GM23248 (cell line): ENCODE data around the gene GALNS.

ENCODE experiments used
- EZH2 ChIP-seq: fragments of 200-600 bp; sonication (generic); IDR thresholded peaks from 2 replicates; pipeline ENCODE4 v1.6.1; 2018; ENCODE audit warnings: antibody characterized with exemption, mild to moderate bottlenecking; ENCODE audit not compliant: insufficient read depth, poor library complexity, severe bottlenecking
- EZH2phosphoT487 ChIP-seq: fragments of 200-600 bp; sonication (generic); IDR thresholded peaks from 2 replicates; pipeline ENCODE4 v1.6.1; 2018; ENCODE audit warnings: antibody characterized with exemption, moderate library complexity, mild to moderate bottlenecking, low read depth; ENCODE audit not compliant: insufficient read depth

DNA sequence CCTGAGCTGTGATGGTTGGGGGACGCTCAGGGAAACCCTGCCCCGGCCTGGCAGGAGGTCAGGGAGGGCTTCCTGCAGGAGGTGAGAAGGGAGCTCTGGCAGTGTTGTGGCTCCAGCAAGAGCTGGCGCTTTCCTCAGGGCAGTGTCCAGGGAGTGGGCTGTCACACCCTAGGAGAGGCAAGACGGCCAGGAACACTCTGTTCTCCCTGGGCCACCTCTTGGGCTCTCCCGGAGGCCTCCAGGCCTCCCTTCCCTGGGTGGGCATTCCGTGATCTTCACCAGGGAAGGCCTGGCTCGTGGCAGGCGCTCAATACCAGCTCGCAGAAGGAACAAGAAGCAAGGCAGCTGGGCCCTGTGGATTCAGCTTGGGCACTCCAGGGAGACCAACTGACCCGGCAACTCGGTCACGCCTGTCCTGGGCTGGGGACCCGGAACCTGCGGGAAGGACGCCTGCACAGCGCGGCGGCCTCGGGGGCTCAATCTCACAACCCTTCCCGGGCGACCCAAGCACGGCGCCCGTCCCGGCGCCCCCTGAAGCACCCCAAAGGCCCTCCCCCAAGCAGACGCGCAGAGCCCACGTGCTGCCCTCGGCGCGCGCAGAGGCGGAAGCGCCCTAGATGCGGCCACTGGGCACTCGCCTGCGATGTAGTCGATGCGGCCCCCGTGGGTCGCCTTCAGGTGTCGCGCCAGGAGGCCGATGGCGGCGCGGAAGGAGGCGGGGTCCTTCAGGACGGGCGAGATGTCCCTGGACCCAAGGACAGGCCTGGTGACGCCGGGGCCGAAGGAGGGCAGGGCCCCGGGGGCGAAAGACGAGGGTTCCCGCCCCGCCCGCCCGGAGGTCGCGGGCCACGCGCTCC lies 45.6 kb downstream of the GALNS start:
- TF ChIP-seq EZH2, result no peak
- TF ChIP-seq EZH2phosphoT487, result no peak
